Gastroesophageal sphincter (tissue), 4 donors: ENCODE data around the gene FBXW8. TPM values are rescaled to one million over a fixed set of nuclear protein-coding genes. Genes with fewer than 3 reads are reported as not detected.

ENCODE experiments used
- ATAC-seq: fragments of 150-250 bp; one replicate; pipeline ENCODE4 v1.9.1; 2016; ENCODE audit warnings: mild to moderate bottlenecking, moderate library complexity
- H3K27ac ChIP-seq, 4 donors: fragments of 200-600 bp; sonication (generic) in 3 of 4; 1 replicate in 3 of 4; 2 replicates in 1 of 4; pipeline ENCODE4 v1.5.1; 2016 to 2019
- H3K27me3 ChIP-seq: fragments of 200-600 bp; sonication (generic); one replicate; pipeline ENCODE4 v1.5.1; 2019
- H3K36me3 ChIP-seq, 2 donors: fragments of 200-600 bp; sonication (generic); one replicate each; pipeline ENCODE4 v1.5.1; 2019; ENCODE audit warnings: control low read depth in 1 of 2
- H3K4me1 ChIP-seq, 3 donors: fragments of 200-600 bp; sonication (generic); 1 replicate in 2 of 3; 2 replicates in 1 of 3; pipeline ENCODE4 v1.5.1; 2016 to 2019; ENCODE audit warnings: control low read depth in 2 of 3
- H3K4me3 ChIP-seq, 2 donors: fragments of 200-600 bp; sonication (generic); one replicate each; pipeline ENCODE4 v1.5.1; 2019; ENCODE audit warnings: mild to moderate bottlenecking in 1 of 2, moderate library complexity in 1 of 2
- H3K9me3 ChIP-seq, 3 donors: fragments of 200-600 bp; sonication (generic); one replicate each; pipeline ENCODE4 v1.5.1; 2017 to 2019; ENCODE audit warnings: control low read depth in 2 of 3
- CTCF ChIP-seq, 4 experiments: fragments of 200-600 bp in 2 of 4; fragments of 450-650 bp in 2 of 4; sonication (generic) in 1 of 4; IDR thresholded peaks; one replicate each; pipeline ENCODE4 v1.5.1; 2017 to 2019; ENCODE audit warnings: antibody characterized with exemption in 4 of 4, mild to moderate bottlenecking in 2 of 4, moderate library complexity in 2 of 4
- EP300 ChIP-seq: sonication (generic); formaldehyde crosslinking; IDR thresholded peaks from one replicate; pipeline ENCODE4 v1.6.1; 2017; ENCODE audit warnings: antibody characterized with exemption, mild to moderate bottlenecking
- POLR2A ChIP-seq, 2 donors: fragments of 450-650 bp; IDR thresholded peaks; one replicate each; pipeline ENCODE4 v1.6.1; 2017; ENCODE audit warnings: antibody characterized with exemption in 2 of 2, mild to moderate bottlenecking in 2 of 2, moderate library complexity in 1 of 2
- POLR2AphosphoS5 ChIP-seq: sonication (generic); formaldehyde crosslinking; IDR thresholded peaks from one replicate; pipeline ENCODE4 v1.6.1; 2017; ENCODE audit warnings: antibody characterized with exemption
- WGBS, 2 donors: methylation state at CpG; one replicate each; pipeline ENCODE4 v1.1.5; 2018; ENCODE audit warnings: low coverage in 1 of 2; 5-methylcytosine and 5-hydroxymethylcytosine counted together
- total RNA-seq, 4 donors: library from RNA; depleted of rRNA; stranded (reverse); fragments of >200 nt; gene quantifications; one replicate each; pipeline ENCODE4 v1.1.0, GENCODE V29; 2016

Gene FBXW8
- total RNA-seq, 4 donors from 2014 or later: 10.1 to 17.9 (median 13.7) TPM

DNA sequence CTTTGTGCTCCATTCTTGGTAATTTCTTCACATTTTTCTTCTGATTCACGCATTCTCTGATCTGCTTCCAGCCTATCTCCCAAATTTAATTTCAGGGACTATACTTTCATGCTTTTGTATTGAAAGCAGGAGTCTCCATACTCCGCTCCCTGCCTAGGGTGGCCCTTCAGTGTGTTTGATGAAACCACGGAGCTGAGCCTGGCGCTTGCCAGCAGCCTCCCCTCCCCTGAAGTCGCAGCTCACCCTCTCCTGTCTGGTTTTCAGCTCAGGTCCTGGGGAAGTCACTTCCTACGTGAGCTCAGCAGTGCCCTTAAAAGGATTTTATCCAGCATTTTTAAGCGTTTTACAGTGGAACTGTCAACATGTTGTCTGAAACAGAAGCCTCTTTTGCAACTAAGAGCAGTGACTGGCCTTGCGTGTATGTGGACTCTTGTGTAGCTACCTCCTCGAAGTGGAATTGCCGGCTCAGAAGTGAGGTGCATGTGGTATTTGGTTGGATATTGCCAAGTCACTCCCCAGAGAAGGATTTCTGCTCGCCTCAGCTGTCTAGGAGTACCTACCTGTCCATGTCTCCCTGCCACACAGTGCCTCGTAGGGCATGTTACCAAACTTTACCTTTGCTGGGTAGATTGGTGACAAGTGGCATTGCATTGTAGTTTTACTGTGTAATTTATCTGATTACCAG is 109.9 kb downstream of the FBXW8 start:
- H3K27ac ChIP-seq: no peak overlapping the region
- H3K9me3 ChIP-seq: peaks cover 0 to under 1% (median 0%) of the 10 kb centered on the region in 3 donors
- peaks cover 0 to 64% of the 10 kb centered on the region in 2 donors for H3K36me3 ChIP-seq
- H3K4me3 ChIP-seq: no peak overlapping the region
- no peaks in the 10 kb centered on the region for H3K27me3 ChIP-seq
- peaks cover 0 to 4% (median under 1%) of the 10 kb centered on the region in 3 donors for H3K4me1 ChIP-seq
- no peak for TF ChIP-seq CTCF (IDR thresholded peaks at IDR 0.05)
- no peak for TF ChIP-seq POLR2AphosphoS5
- no peak for TF ChIP-seq POLR2A (IDR thresholded peaks at IDR 0.05)
- no peak for TF ChIP-seq EP300
- ATAC-seq: no peak
- WGBS, 2 donors: 64 to 73% methylated on average over 3 to 9 of the region's 12 CpGs

GRCh38 chr12:117022465-117022864 is 111.7 kb downstream of the FBXW8 start:
- 74 to 84% methylated on average over 5 to 6 of the region's 6 CpGs for WGBS, 2 donors

DNA sequence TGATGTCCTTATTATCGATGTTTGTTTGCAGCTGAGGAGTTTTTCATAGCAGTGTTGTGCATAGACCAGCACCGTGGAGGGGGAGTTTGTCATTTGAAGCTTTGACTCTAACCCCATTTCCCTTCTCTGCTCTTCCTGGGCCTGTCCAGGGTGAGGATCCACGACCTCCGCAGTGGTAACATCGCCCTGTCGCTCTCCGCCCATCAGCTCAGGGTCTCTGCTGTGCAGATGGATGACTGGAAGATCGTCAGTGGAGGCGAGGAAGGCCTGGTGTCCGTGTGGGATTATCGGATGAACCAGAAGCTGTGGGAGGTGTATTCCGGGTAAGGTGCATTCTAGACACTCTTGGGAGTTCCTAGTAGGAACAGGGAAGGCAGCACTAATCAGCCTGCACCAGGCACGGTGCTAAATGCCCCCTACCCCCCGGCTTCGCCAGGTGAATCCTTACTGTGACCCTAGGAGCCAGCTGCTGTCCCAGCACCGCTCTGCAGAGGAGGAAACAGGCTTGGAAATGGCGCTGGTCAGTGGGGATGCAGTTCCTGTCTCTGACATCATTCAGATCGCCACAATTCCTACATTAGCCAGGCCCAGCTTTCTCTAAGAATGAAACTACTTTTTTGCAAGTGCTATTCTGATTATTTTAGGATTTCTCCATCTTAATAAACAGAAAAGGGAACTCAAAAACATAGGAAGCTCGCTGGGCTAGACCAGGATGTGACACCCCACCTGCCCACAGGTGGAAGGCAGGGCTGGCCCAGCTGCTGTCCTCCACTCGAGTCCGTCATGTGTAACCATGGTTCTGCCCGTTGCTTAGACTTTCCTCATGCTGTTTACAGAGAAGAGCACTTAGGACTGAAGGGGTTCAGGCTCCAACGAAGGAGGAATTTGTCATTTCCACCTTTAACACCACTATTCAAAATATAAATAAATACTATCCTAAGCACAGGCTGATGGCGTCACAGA is 113.5 kb downstream of the FBXW8 start:
- H3K27ac ChIP-seq: no peak overlapping the region
- WGBS, 2 donors: 50 to 84% methylated on average over 2 to 12 of the region's 24 CpGs
- no peak overlapping the region for H3K4me3 ChIP-seq
- ATAC-seq: no peak
- peaks cover 0 to 74% of the 10 kb centered on the region in 2 donors for H3K36me3 ChIP-seq
- no peaks in the 10 kb centered on the region for H3K27me3 ChIP-seq
- H3K4me1 ChIP-seq: peaks cover 0 to 9% (median 4%) of the 10 kb centered on the region in 3 donors
- no peak for TF ChIP-seq EP300
- TF ChIP-seq POLR2AphosphoS5: no peak
- TF ChIP-seq POLR2A (IDR thresholded peaks at IDR 0.05): no peak
- no peak for TF ChIP-seq CTCF (IDR thresholded peaks at IDR 0.05)
- no peaks in the 10 kb centered on the region for H3K9me3 ChIP-seq

More at GRCh38 chr12:117022465-117022864, 111.7 kb downstream of the FBXW8 start:
- no peak for ATAC-seq
- H3K9me3 ChIP-seq: no peaks in the 10 kb centered on the region
- no peak for TF ChIP-seq EP300
- no peak for TF ChIP-seq POLR2A (IDR thresholded peaks at IDR 0.05)
- TF ChIP-seq CTCF (IDR thresholded peaks at IDR 0.05): no peak
- TF ChIP-seq POLR2AphosphoS5: no peak
- no peaks in the 10 kb centered on the region for H3K27me3 ChIP-seq
- H3K27ac ChIP-seq: no peak overlapping the region
- H3K4me3 ChIP-seq: no peak overlapping the region
- peaks cover 0 to 9% (median 4%) of the 10 kb centered on the region in 3 donors for H3K4me1 ChIP-seq
- peaks cover 0 to 70% of the 10 kb centered on the region in 2 donors for H3K36me3 ChIP-seq

GRCh38 chr12:117024961-117025480 is 114.3 kb downstream of the FBXW8 start:
- H3K9me3 ChIP-seq: no peaks in the 10 kb centered on the region
- H3K36me3 ChIP-seq: peaks cover 0 to 74% of the 10 kb centered on the region in 2 donors
- 93% methylated on average over 3 of the region's 10 CpGs; no CpG with 5 or more reads in 1 of the 2 donors for WGBS, 2 donors
- no peak for ATAC-seq
- peak overlapping the region in 1 of 4 donors; percentile 32 for H3K27ac ChIP-seq
- TF ChIP-seq CTCF (IDR thresholded peaks at IDR 0.05): no peak
- H3K4me1 ChIP-seq: peaks cover 0 to 9% (median 4%) of the 10 kb centered on the region in 3 donors
- H3K27me3 ChIP-seq: no peaks in the 10 kb centered on the region
- no peak overlapping the region for H3K4me3 ChIP-seq
